HUES64 (cell line): ENCODE results near the gene PRDX5.
A peak's percentile ranks its signal among the peaks of the same experiment; 100 is the strongest.

Experiments used
- H3K27ac ChIP-seq: 2 replicates; pipeline ENCODE4 v1.7.0; 2013; ENCODE audit warnings: low read depth, low read length, inconsistent platforms
- H3K27me3 ChIP-seq: 2 replicates; pipeline ENCODE4 v1.6.1; 2013; ENCODE audit warnings: mild to moderate bottlenecking, low read length; ENCODE audit not compliant: insufficient read depth
- H3K36me3 ChIP-seq: 2 replicates; pipeline ENCODE4 v1.6.1; 2013; ENCODE audit warnings: mild to moderate bottlenecking, low read length; ENCODE audit not compliant: insufficient read depth
- H3K4me1 ChIP-seq: 2 replicates; pipeline ENCODE4 v1.6.1; 2013; ENCODE audit warnings: mild to moderate bottlenecking, low read length, moderate library complexity; ENCODE audit not compliant: insufficient read depth
- H3K4me3 ChIP-seq: 2 replicates; pipeline ENCODE4 v1.5.1; 2013; ENCODE audit warnings: mild to moderate bottlenecking, low read length, moderate library complexity
- H3K9ac ChIP-seq: 2 replicates; pipeline ENCODE4 v1.6.1; 2013; ENCODE audit warnings: mild to moderate bottlenecking, low read depth, low read length
- H3K9me3 ChIP-seq: 2 replicates; pipeline ENCODE4 v1.6.1; 2013; ENCODE audit warnings: low read depth, low read length; ENCODE audit not compliant: insufficient read depth
- WGBS: fragments of 150-250, 120-280 bp; methylation state at CpG from one replicate; pipeline ENCODE4 v1.1.7; 2013; ENCODE audit warnings: missing lambda C conversion rate; 5-methylcytosine and 5-hydroxymethylcytosine counted together

Gene PRDX5

GRCh38 chr11:64353715-64354506, 36.0 kb downstream of the PRDX5 start:
- Histone ChIP-seq H3K36me3 (no peaks in the 10 kb centered on the region), H3K27ac (no peak overlapping the region), H3K9ac (no peak overlapping the region), H3K9me3 (no peaks in the 10 kb centered on the region), H3K27me3 (no peaks in the 10 kb centered on the region), H3K4me3 (no peak overlapping the region), H3K4me1 (peaks cover 21% of the 10 kb centered on the region)
- WGBS: 88% methylated on average over 20 of the region's 20 CpGs

DNA sequence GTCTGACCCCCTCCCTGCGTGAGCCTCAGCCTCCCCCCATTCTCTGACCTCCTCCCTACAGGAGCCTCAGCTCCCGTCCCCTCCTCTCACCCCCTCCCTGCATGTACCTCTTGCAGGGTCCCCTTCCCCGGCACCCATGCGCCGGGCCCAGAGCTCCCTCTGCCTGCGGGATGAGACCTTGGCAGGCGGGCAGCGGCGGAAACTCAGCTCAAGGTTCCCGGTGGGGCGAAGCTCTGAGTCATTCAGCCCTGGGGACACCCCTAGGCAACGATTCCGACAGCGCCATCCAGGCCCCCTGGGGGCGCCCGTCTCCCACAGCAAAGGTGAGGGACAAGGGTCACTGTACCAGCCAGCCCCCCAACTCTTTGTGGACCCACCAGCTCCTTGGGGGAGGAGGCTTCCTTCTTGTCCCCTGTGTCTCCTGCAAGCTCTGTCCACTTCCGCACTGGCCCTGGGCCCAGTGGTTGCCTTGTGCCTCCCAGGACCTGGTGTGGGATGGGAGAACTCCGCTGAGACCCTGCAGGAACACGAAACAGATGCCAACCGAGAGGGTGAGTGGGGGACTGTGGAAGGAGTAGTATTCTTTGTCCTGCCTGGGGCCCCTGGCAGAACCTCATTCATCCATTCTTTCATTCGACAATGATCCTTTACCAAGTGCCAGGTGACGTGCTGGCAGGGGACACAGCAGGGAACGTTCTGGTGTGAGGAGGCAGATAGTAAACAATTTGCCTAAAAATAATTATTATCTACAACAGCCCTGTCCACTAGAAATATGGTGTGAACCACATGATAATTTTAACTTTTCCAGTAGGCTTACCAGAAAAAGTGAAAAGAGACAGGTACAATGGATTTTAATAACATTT, 37.4 kb downstream of the PRDX5 start:
- Histone ChIP-seq H3K4me3 (0 out of 2 replicates have a peak overlapping the region, but pooled peaks have one; percentile 0), H3K36me3 (no peaks in the 10 kb centered on the region), H3K27ac (peak overlapping the region; percentile 62; the same call in 1 of the 2 replicates), H3K4me1 (peaks cover 25% of the 10 kb centered on the region), H3K9ac (no peak overlapping the region), H3K9me3 (no peaks in the 10 kb centered on the region), H3K27me3 (no peaks in the 10 kb centered on the region)
- WGBS: 19% methylated on average over 23 of the region's 23 CpGs

- no peak overlapping the region for H3K27ac ChIP-seq
- H3K9ac ChIP-seq: no peak overlapping the region
- peaks cover 25% of the 10 kb centered on the region for H3K4me1 ChIP-seq
- no peak overlapping the region for H3K4me3 ChIP-seq
- 74% methylated on average over 25 of the region's 25 CpGs for WGBS
- H3K9me3 ChIP-seq: no peaks in the 10 kb centered on the region
- H3K36me3 ChIP-seq: peaks cover 13% of the 10 kb centered on the region
- no peaks in the 10 kb centered on the region for H3K27me3 ChIP-seq
Measured at GRCh38 chr11:64356498-64357411, 38.8 kb downstream of the PRDX5 start.

DNA sequence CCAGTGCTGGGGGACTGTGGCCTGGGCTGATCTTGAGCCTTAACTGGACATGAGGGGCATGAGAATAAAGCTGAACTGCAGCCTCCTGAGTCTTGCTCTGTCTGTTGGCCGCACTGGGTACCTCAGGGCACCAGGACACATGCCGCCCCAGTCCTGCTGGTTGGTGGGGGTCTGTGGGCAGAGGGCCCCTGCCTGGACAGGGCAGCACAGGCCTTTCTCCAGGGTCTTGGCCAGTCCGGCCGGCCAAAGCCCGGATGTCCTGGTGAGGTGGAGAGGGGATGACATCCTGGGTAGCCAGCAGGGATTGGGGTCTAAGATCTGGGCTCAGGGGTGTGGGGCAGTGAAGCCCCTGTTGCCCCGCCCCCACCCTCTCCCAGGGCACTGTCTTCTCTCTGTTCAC, 39.5 kb downstream of the PRDX5 start:
- H3K9me3 ChIP-seq: no peaks in the 10 kb centered on the region
- peaks cover 25% of the 10 kb centered on the region for H3K4me1 ChIP-seq
- no peak overlapping the region for H3K27ac ChIP-seq
- H3K27me3 ChIP-seq: no peaks in the 10 kb centered on the region
- no peak overlapping the region for H3K9ac ChIP-seq
- WGBS: 84% methylated on average over 6 of the region's 6 CpGs
- H3K4me3 ChIP-seq: no peak overlapping the region
- peaks cover 20% of the 10 kb centered on the region for H3K36me3 ChIP-seq

DNA sequence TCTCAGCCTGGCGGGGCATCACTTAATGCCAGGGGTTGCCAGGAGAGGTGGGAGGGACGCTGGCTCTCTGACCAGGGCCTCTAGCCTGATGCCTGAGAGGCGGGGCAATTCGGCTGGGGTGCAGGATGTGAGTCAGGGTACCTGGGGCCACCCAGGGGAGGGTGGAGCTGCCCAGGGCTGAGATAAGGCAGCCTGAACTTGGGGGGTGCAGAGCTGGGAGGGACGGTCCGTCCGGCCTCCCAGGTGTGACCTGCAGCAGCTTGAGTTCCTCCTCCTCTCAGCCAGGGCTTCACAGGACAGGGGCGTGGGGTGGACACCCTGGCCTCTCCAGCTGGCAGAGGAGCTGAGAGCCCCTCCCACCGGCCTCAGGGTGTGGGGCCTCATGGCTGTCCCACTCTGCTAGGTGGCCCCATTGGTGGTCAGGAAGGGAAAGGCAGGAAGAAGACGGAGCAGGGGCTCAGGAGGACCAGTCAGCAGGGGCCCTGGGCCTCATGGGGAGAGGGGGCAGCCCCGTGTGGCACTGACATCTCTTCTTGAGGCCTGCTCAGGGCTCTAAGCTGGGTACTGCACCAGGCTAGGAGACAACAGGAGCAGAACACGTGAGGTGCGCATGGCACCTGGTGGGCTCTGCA, 40.1 kb downstream of the PRDX5 start:
- Histone ChIP-seq H3K36me3 (peaks cover 23% of the 10 kb centered on the region), H3K9ac (no peak overlapping the region; the same call in 1 of the 2 replicates), H3K27ac (no peak overlapping the region), H3K27me3 (no peaks in the 10 kb centered on the region), H3K4me3 (peak overlapping the region; percentile 79; the same call in 1 of the 2 replicates), H3K4me1 (peaks cover 25% of the 10 kb centered on the region), H3K9me3 (no peaks in the 10 kb centered on the region)
- WGBS: 68% methylated on average over 13 of the region's 13 CpGs

- no peaks in the 10 kb centered on the region for H3K9me3 ChIP-seq
- no peaks in the 10 kb centered on the region for H3K27me3 ChIP-seq
- H3K27ac ChIP-seq: peak overlapping the region; percentile 19; the same call in 1 of the 2 replicates
- WGBS: 38% methylated on average over 7 of the region's 7 CpGs
- H3K4me3 ChIP-seq: peak overlapping the region; percentile 79
- peaks cover 27% of the 10 kb centered on the region for H3K36me3 ChIP-seq
- H3K9ac ChIP-seq: peak overlapping the region; percentile 74
- H3K4me1 ChIP-seq: peaks cover 25% of the 10 kb centered on the region
Measured at GRCh38 chr11:64358536-64358906, 40.6 kb downstream of the PRDX5 start.

- H3K4me1 ChIP-seq: peaks cover 25% of the 10 kb centered on the region
- no peaks in the 10 kb centered on the region for H3K27me3 ChIP-seq
- H3K9me3 ChIP-seq: no peaks in the 10 kb centered on the region
- WGBS: 1% methylated on average over 70 of the region's 70 CpGs
- H3K9ac ChIP-seq: peak within 1 kb of the TSS; percentile 74
- peak within 1 kb of the TSS; percentile 19; the same call in 1 of the 2 replicates for H3K27ac ChIP-seq
- peak within 1 kb of the TSS; percentile 79 for H3K4me3 ChIP-seq
- peaks cover 33% of the 10 kb centered on the region for H3K36me3 ChIP-seq
Measured at GRCh38 chr11:64358907-64359711, 41.2 kb downstream of the PRDX5 start, which contains the start of gene RPS6KA4. Gene RPS6KA4, plus strand, starts transcription at chr11:64359162. Its CDS starts 74 bp downstream, at chr11:64359236.

DNA sequence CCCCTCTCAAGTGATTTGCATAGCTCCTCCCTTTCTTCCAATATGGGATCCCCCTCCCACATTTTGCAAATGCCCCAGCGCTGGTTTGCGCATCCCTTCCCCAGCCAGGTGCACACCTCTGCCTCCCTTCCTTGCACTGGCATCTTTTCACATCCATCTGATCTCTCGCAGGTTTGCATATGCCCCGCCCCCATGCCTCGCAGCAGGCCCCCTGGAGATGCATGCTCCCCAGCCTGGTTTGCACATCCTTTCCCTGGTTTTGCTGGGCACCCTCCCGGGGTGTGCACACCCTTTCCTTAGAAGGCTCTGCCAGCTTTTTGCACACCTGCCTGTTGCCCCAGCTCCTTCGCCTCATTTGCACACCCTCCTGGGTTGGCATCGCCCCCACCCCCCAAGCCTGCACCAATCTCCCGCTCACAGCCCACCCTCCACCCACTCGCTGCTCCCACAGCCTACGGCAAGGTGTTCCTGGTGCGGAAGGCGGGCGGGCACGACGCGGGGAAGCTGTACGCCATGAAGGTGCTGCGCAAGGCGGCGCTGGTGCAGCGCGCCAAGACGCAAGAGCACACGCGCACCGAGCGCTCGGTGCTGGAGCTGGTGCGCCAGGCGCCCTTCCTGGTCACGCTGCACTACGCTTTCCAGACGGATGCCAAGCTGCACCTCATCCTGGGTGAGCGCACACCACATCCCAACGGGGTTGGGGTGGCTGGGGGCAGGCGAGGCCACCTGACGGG, 42.0 kb downstream of the PRDX5 start:
- no peaks in the 10 kb centered on the region for H3K9me3 ChIP-seq
- H3K27ac ChIP-seq: no peak overlapping the region
- 82% methylated on average over 38 of the region's 38 CpGs for WGBS
- H3K4me3 ChIP-seq: peak overlapping the region; percentile 79
- H3K9ac ChIP-seq: no peak overlapping the region
- peaks cover 25% of the 10 kb centered on the region for H3K4me1 ChIP-seq
- no peaks in the 10 kb centered on the region for H3K27me3 ChIP-seq
- H3K36me3 ChIP-seq: peaks cover 37% of the 10 kb centered on the region

DNA sequence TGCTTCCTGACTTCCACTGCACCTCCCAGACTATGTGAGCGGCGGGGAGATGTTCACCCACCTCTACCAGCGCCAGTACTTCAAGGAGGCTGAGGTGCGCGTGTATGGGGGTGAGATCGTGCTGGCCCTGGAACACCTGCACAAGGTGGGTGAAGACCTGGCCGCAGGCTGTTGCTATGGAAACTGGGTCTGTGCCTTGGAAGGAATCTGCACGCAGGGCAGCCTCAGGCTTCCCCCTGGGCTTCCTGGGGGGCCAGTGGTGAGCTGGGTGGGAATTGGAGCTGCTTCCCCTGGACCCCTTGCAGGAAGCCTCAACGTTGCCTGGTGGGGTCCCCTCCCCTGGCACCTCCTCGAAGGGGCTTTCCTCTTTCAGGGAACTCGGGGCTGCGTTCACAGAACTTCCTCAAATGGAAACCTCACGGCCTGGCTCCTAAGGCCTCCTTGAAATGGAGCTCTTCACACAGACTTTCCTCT, 42.6 kb downstream of the PRDX5 start:
- H3K27me3 ChIP-seq: no peaks in the 10 kb centered on the region
- WGBS: 90% methylated on average over 13 of the region's 13 CpGs
- H3K9ac ChIP-seq: no peak overlapping the region
- H3K4me1 ChIP-seq: peaks cover 22% of the 10 kb centered on the region
- no peaks in the 10 kb centered on the region for H3K9me3 ChIP-seq
- H3K36me3 ChIP-seq: peaks cover 43% of the 10 kb centered on the region
- no peak overlapping the region for H3K4me3 ChIP-seq
- H3K27ac ChIP-seq: no peak overlapping the region
